ENCODE data around the gene BTG4. TPM values are rescaled to one million over a fixed set of nuclear protein-coding genes. Genes with fewer than 3 reads are reported as not detected.

The BTG4 gene
- total and polyA plus RNA-seq, 2 donors (not counting 1 experiment from before 2014, with no cell fraction given), result not detected

DNA sequence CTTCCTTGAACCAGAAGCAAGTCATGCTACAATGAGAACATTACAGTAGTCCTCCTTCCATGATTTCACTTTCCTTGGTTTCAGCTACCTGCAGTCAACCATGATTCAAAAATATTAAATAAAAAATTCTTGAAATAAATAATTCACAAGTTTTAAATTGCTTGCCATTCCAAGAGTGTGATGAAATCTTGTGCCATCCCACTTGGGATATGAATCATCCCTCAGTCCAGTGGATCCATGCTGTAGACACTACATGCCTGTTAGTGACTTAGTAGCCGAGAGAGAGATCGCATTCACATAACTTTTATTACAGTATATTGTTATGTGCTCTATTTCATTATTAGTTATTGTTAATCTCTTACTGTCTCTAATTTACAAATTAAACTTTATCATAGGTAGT is 8.4 kb upstream of the BTG4 start:
- DNase-seq (no peak), ATAC-seq (ENCODE audit: low read depth) (no peak)
- POLR2A ChIA-PET, result no interaction called here
- Histone ChIP-seq H3K27ac (ENCODE audit: low read length in 2 of 2) (no peak overlapping the region), H2AFZ (ENCODE audit: insufficient read depth, low read depth, low read length, poor library complexity, severe bottlenecking) (no peak overlapping the region), H3K36me3 (replicated peaks in 1 of 2; ENCODE audit: control extremely low read depth in 1 of 2, control insufficient read depth in 1 of 2, extremely low read depth in 1 of 2, insufficient read depth in 2 of 2, low read length in 1 of 2) (no peaks in the 10 kb centered on the region), H3K9ac (ENCODE audit: low read length) (no peak overlapping the region), H3K27me3 (replicated peaks in 1 of 4; ENCODE audit: control extremely low read depth in 1 of 4, control insufficient read depth in 3 of 4, insufficient read depth in 4 of 4, low read length in 3 of 4) (peaks cover 0 to 9% (median 3%) of the 10 kb centered on the region in 4 experiments), H3K79me2 (ENCODE audit: control insufficient read depth, insufficient read depth, low read length) (no peaks in the 10 kb centered on the region), H3K4me3 (ENCODE audit: control extremely low read depth in 1 of 5, extremely low read depth in 1 of 5, insufficient read depth in 1 of 5, low read depth in 2 of 5, low read length in 4 of 5) (no peak overlapping the region), H4K20me1 (ENCODE audit: control insufficient read depth, insufficient read depth, low read length, poor library complexity, severe bottlenecking) (no peaks in the 10 kb centered on the region), H3K4me1 (ENCODE audit: control insufficient read depth in 2 of 2, insufficient read depth in 2 of 2, low read length in 2 of 2) (no peaks in the 10 kb centered on the region), H3K9me3 (ENCODE audit: control extremely low read depth in 1 of 3, control insufficient read depth in 2 of 3, insufficient read depth in 1 of 3, low read length in 2 of 3) (no peaks in the 10 kb centered on the region), H3K4me2 (replicated peaks; ENCODE audit: low read depth, low read length, poor library complexity, severe bottlenecking) (no peak overlapping the region)
- Mint-ChIP-seq H3K4me1 (no peaks in the 10 kb centered on the region), H3K27ac (no peak overlapping the region), H3K27me3 (peaks cover 14% of the 10 kb centered on the region), H3K4me3 (no peak overlapping the region), H3K9me3 (ENCODE audit: insufficient read depth) (no peaks in the 10 kb centered on the region)
- no CpG with 5 or more reads among the region's 2 CpGs for WGBS (ENCODE audit: insufficient coverage)
- intact Hi-C loops (cut with micrococcal nuclease), result no loop called here
- TF ChIP-seq EZH2 (IDR thresholded peaks at IDR 0.05; ENCODE audit: borderline replicate concordance, insufficient read depth, low read depth, low read length, poor library complexity, severe bottlenecking), result no peak
- CTCF ChIA-PET, result no interaction called here

DNA sequence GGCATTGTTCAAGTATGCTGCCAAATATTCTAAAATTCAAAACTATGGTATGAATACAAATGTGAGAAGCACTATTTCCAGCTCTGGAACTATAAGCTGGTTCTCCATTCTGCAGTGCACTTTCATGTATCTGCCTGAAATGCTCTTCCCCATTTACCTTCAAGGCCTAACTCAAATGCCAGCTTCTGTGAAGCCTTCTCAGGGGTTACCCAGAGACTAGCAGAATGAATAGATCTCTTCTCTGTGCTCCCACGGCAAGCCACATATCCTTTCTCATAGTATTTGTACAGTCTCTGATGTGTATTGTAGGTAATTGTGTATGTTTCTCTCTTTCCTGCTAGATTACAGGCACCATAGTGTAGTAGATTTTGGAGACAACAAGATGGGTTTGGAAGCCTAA is 6.5 kb upstream of the BTG4 start:
- ChIA-PET CTCF (no interaction called here), POLR2A (no interaction called here)
- DNase-seq (no peak), ATAC-seq (ENCODE audit: low read depth) (no peak)
- H3K27me3 ChIP-seq (replicated peaks in 1 of 4; ENCODE audit: control extremely low read depth in 1 of 4, control insufficient read depth in 3 of 4, insufficient read depth in 4 of 4, low read length in 3 of 4), result peaks cover 0 to 13% (median 11%) of the 10 kb centered on the region in 4 experiments
- H3K9me3 Mint-ChIP-seq (ENCODE audit: insufficient read depth), result no peaks in the 10 kb centered on the region
- no peaks in the 10 kb centered on the region for H3K79me2 ChIP-seq (ENCODE audit: control insufficient read depth, insufficient read depth, low read length)
- H3K36me3 ChIP-seq (replicated peaks in 1 of 2; ENCODE audit: control extremely low read depth in 1 of 2, control insufficient read depth in 1 of 2, extremely low read depth in 1 of 2, insufficient read depth in 2 of 2, low read length in 1 of 2), result no peaks in the 10 kb centered on the region
- peaks cover 21% of the 10 kb centered on the region for H3K27me3 Mint-ChIP-seq
- no peaks in the 10 kb centered on the region for H4K20me1 ChIP-seq (ENCODE audit: control insufficient read depth, insufficient read depth, low read length, poor library complexity, severe bottlenecking)
- H3K4me3 Mint-ChIP-seq, result no peak overlapping the region
- TF ChIP-seq EZH2 (IDR thresholded peaks at IDR 0.05; ENCODE audit: borderline replicate concordance, insufficient read depth, low read depth, low read length, poor library complexity, severe bottlenecking), result no peak
- TF ChIP-seq, protein P1, sequence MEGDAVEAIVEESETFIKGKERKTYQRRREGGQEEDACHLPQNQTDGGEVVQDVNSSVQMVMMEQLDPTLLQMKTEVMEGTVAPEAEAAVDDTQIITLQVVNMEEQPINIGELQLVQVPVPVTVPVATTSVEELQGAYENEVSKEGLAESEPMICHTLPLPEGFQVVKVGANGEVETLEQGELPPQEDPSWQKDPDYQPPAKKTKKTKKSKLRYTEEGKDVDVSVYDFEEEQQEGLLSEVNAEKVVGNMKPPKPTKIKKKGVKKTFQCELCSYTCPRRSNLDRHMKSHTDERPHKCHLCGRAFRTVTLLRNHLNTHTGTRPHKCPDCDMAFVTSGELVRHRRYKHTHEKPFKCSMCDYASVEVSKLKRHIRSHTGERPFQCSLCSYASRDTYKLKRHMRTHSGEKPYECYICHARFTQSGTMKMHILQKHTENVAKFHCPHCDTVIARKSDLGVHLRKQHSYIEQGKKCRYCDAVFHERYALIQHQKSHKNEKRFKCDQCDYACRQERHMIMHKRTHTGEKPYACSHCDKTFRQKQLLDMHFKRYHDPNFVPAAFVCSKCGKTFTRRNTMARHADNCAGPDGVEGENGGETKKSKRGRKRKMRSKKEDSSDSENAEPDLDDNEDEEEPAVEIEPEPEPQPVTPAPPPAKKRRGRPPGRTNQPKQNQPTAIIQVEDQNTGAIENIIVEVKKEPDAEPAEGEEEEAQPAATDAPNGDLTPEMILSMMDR (IDR thresholded peaks at IDR 0.05), result no peak
- H3K4me3 ChIP-seq (ENCODE audit: control extremely low read depth in 1 of 5, extremely low read depth in 1 of 5, insufficient read depth in 1 of 5, low read depth in 2 of 5, low read length in 4 of 5), result no peak overlapping the region
- H3K27ac Mint-ChIP-seq, result no peak overlapping the region
- no peak overlapping the region for H3K9ac ChIP-seq (ENCODE audit: low read length)
- intact Hi-C loops (cut with micrococcal nuclease), result no loop called here
- H3K9me3 ChIP-seq (ENCODE audit: control extremely low read depth in 1 of 3, control insufficient read depth in 2 of 3, insufficient read depth in 1 of 3, low read length in 2 of 3), result no peaks in the 10 kb centered on the region
- H2AFZ ChIP-seq (ENCODE audit: insufficient read depth, low read depth, low read length, poor library complexity, severe bottlenecking), result no peak overlapping the region
- no peak overlapping the region for H3K27ac ChIP-seq (ENCODE audit: low read length in 2 of 2)
- H3K4me2 ChIP-seq (replicated peaks; ENCODE audit: low read depth, low read length, poor library complexity, severe bottlenecking), result no peak overlapping the region
- peaks cover 7% of the 10 kb centered on the region for H3K4me1 Mint-ChIP-seq
- H3K4me1 ChIP-seq (ENCODE audit: control insufficient read depth in 2 of 2, insufficient read depth in 2 of 2, low read length in 2 of 2), result peaks cover 8% of the 10 kb centered on the region in 2 donors
- no CpG with 5 or more reads among the region's 1 CpG for WGBS (ENCODE audit: insufficient coverage)

All from B cell (primary cell).